GM19043 (cell line): Measurements from ENCODE around the gene TAMM41.
"Not testable (repeated sequence)": the region's sequence is repeated elsewhere in the genome, so short reads cannot be mapped to it uniquely, and the experiment has no call there.

Experiments
- ATAC-seq: cut with Tn5 transposase; IDR thresholded peaks from one replicate; pipeline ENCODE4 v1.9.1; 2021; ENCODE audit warnings: low read depth; ENCODE audit not compliant: unreplicated experiment

The TAMM41 gene

DNA sequence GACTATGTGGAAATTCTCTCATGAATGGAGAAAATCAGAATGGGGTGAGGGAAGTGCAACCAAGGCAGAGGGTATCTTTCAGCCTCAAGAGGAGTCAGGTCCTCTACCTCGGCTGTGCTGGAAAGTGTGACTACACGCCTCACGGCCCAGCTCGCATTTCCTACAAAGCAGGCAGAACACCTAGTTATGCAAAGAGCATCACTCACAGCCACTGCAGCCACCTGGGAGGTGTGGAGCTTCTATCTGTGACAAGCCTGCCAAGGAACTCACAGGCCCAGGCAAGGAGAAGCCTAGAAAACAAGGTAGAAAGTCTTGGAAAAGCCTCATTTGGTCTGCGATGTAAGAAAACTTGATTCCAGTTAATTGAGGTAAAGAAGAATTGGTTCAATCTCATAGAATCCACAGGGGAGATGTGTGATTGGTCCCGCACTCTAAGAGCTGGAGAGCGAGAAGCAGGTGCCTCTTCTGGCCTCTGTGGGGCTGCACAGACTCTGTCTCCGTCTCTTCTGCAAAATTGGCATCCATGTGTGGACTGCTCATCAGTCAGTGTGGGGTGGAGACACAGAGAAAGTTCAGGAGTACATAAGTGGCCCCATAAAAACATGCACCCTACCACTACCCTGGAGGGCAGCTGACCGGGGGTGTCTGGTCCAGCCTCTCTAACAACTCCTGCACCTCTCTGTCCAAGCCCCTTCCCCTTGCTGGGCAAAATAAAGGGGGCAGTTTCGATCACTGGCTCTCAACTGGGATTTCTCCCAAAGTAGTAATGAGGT is 76.8 kb downstream of the TAMM41 start:
- no peak for ATAC-seq

DNA sequence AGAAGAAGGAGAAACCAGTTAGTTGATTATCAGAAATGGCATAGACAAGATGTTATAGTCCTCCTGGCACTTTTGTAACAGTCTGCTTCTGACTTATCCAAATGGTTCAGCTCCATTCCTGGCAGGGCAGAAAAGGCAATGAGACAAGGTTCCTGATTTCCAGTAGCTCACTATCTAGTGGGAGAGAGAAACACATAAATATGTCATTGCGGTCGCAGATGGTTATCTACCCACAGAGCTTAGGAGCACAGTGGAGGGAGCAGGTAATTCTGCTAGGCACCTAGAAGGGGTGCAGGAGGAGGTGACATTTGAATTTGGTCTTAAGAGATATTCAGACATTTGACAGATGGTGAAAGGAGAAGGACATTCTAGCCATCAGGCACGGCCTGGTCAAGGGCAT is 78.1 kb downstream of the TAMM41 start:
- ATAC-seq: no peak

DNA sequence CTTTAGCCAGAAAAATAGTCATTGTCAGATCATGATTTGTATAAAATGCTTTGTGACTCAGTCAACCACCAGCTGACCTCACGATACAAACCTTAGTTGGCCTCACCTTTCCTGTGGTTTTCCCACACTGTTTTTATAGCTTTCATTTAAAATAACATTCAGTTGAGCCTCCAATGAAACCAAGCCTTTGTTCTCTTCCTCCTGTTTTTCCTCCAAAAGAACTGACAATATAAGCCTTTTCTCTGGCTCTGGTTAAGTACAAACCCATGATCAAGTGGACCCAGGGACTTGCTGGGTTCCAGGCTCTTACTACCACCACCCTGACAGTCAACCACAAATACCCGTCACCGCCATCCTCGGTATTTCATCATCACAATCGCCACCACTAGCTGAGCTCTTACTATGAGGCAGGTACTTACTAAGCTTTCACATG is 81.7 kb downstream of the TAMM41 start:
- ATAC-seq: no peak

DNA sequence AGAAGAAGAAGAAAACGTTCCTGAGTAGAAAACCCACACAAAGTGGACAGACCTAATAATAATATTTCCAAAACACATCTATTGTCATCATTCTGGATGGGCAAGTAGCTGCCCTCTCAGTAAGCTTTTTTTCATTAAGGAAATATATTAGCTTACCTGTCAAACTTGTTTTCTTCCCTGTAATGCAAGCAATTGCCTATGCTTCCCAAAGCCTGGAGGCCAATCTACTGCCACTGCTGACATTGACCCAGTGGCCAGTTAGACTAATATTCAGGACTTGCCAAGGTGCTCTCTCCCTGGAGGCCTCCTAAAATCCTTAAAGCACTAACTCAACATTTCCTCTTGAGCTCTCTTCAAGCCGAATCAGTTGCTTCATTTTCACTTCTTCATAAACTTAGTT is 86.7 kb downstream of the TAMM41 start:
- no peak for ATAC-seq

DNA sequence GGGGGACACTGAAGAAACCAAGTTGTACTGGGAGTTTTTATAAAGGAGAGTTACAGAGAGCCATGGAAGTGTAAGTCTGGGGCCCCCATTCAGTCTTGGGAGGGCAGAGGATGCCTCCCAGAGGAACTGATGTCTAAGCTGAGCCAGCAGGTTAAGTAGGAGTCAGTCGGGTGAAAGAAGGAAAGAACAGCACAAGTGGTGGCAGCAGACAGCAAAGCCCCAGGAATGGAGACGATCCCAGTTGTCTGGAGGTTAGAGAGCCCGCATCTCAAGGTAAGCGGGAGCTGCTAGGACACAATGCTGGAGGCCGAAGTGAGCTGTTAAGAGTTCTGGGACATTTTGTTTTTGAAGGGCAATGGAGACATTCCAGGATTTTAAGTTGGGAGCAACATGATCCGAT is 88.8 kb downstream of the TAMM41 start:
- ATAC-seq: no peak

DNA sequence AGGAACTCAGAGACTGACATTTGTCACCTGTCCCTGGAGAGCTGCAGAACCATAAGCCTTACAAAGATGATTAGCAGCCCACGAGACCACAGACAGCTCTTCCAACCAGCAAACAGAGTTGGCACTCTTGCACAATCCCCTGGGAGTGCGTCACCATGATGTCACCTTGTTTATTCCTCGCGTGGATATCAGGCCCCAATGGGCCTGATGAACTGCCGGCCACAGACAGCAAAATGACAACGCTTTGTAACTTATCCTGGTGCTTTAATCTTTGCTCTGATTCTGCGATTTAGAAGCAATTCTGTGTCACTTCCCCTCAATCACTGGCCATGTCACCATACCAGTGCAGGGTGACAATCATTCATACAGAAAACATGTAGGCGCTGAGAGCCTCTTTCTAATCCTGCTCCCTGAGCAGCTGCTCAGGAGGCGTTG is 89.2 kb downstream of the TAMM41 start:
- ATAC-seq: no peak

DNA sequence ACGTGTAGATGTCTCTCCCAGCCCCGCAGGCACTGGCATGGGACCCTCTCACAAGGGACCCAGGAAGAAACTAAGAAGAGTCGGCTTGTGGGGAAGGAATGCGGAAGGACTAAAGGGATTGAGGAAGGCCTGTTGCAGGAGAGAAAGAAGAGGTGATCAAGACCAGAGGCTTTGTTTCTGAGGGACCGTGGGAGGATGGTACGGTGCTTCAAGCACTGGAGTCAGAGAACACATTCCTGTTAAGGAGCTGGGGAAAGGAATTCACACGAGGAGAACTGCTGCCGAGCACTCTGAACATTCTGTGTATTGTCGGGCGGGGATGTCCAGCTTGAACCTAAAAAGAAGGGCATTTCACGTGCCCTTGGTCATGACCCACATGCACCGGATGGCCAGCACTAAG is 91.4 kb downstream of the TAMM41 start:
- ATAC-seq: no peak

DNA sequence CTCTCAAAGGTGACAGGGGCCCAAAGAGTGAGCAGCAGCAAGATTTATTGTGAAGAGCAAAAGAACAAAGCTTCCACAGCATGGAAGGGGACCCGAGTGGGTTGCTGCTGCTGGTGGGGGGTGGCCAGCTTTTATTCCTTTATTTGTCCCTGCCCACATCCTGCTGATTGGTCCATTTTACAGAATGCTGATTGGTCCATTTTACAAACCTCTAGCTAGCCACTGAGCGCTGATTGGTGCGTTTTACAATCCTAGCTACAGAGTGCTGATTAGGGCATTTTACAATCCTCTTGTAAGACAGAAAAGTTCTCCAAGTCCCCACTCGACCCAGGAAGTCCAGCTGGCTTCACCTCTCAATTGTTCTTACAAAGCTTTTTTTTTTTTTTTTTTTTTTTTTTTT is 94.4 kb downstream of the TAMM41 start:
- ATAC-seq: not testable (repeated sequence)

DNA sequence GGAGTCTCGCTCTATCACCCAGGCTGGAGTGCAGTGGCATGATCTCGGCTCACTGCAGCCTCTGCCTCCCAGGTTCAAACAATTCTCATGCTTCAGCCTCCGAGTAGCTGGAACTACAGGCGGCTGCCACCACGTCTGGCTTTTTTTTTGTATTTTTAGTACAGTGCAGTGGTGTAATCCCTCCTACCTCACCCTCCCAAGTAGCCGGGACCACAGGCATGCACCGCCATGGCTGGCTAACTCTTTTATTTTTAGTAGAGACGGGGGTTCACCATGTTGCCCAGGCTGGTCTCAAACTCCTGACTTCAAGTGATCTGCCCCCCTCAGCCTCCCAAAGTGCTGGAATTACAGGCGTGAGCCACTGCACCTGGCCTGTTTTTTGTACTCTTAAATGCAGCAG is 98.4 kb downstream of the TAMM41 start:
- not testable (repeated sequence) for ATAC-seq
